HG02970 (cell line): ENCODE data around the gene CACNG3.
"Not testable (repeated sequence)": the region's sequence is repeated elsewhere in the genome, so short reads cannot be mapped to it uniquely, and the experiment has no call there.

Experiments
- ATAC-seq: cut with Tn5 transposase; IDR thresholded peaks from one replicate; pipeline ENCODE4 v1.9.1; 2021; ENCODE audit warnings: mild to moderate bottlenecking, moderate library complexity, moderate number of reproducible peaks; ENCODE audit not compliant: unreplicated experiment, low FRiP score

Gene CACNG3

DNA sequence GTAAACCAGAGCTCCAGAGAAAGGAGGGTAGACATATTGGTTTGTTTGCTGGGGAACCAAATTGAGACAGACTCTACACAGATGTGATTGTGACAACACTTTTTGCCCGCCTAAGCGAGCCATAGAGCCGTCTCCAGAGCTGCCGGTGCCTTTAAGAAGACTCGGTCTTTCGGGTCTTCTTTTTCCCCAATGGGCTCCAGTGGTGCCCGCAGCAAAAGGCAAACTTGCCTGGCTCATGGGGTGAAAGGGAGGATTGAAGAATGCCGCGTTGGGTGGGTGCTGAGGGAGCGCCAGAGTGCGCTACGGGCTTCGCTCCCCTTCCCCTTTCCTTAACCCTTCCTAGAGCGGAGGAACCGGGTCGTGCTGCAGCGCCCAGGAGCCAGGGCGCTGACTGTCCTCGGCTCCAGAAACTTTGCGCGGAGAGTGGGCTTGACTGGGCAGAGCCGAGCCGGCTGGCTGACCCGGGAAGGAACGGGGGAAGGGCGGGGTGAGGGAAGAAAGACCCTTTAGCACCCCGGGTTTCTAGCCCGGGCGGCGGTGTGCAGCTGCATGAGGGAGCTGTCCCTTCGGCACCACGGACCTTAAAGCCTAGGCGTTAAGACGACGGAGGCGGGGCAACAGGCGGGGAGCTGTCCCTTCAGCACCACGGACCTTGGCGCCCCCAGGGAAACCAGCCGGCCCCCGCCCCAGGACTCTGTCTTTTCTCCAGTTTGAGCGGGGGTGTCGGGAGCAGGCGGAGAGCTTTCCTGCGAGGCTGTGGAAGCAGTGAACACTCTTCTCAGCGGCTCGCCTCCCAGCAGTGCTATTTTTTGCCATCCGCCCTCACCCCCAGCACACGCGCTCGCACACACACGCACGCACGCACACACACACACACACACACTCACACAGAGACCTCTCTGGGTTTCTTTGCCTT, at the start of gene CACNG3:
CACNG3 (plus strand) TSS at position 880 of the 916 bp plus-strand sequence. CDS start 420 bp downstream, outside the sequence.
- no peak for ATAC-seq

DNA sequence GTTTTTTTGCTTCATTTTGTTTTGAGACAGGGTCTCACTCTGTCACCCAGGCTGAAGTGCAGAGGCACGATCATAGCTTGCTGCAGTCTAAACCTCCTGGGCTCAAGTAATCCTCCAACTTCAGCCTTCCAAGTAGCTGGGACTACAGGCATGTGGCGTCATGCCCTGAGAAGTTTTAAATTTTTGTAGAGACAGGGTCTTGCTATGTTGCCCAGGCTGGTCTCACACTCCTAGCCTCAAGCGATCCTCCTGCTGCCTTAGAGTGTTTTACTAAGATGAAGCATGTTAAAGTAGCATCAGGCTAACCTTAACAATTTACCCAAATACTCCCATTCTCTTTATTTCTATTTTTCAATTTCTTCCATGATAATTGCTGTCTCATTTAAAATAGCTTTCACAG, 49.2 kb upstream of the CACNG3 start:
- ATAC-seq, result no peak

GRCh38 chr16:24208710-24209109, 47.4 kb upstream of the CACNG3 start:
- no peak for ATAC-seq

- no peak for ATAC-seq
Observed at GRCh38 chr16:24214992-24215391, 41.1 kb upstream of the CACNG3 start.

DNA sequence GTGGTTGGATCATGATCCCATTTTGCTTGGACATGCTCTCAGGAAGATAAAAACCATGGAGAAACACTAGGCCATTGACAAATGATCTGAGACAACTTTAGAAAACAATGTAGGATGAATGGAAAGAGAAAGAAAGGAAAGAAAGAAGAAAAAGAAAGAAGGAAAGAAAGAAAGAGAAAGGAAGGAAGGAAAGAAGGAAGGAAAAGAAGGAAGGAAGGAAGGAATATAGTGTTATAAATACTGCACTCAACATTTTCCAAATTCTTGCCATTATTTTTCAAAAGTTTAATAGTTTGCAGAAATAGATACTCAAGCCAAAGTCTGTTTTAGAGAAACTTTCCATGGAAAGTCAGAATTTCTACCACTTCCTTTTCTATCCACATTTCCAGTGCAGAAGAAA, 39.2 kb upstream of the CACNG3 start:
- no peak for ATAC-seq

DNA sequence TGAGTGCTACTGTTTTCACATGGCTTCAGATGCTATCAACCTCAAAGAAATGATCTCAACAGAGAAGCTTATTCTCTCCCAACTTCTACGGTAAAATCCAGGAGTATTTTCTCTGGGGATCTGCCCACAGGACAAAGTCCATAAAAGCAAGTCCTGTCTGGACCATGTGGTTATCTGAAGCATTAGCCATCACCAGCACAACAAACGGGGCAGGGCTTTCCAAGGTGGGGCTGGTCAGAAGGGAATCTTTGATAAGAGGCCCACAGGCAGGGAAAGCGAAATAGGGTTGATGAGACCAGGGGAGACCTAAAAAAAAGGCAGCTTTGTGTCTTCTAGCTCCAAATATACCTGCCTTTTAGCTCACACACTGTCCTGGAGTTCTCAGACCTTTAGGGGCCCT, 38.7 kb upstream of the CACNG3 start:
- no peak for ATAC-seq

DNA sequence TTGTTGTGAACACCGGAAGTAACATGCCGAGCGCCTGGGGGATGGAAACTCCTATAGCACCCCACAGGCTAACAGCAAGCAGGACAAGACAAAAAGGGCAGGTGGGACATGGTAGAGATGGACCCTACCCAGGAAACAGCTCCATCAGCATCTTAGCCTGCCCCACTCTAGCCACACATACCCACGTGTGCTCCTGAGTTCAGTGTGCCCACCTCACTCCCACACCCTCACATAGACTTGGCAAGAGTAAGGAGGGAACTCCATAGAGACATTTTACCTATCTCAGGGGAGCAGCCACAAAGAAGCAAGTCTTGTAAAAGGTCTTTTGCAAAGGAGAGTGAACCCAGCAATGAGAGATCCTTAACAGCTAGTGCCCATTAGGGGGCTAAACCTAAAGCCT, 37.8 kb upstream of the CACNG3 start:
- no peak for ATAC-seq

GRCh38 chr16:24221219-24221618, 34.9 kb upstream of the CACNG3 start:
- ATAC-seq, result no peak

DNA sequence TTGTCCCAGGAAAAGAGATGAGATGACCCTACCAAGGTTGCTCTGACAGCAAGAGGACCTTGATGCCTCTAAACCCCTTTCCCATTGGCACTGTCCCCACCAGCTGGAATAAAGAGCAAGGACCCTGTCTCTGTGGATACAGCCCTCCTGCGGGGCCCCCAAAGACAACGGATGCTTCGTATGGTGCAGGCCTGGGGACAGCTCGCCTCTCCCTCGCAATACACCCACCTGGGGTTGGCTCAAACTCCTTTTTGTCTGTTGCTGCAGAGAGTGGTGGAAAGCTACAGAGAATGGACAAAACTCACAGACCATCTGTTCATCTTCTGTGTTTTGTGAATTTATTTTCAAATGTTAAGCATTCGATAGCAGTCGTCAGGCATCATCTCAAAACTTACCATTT, 27.6 kb upstream of the CACNG3 start:
- ATAC-seq, result no peak

DNA sequence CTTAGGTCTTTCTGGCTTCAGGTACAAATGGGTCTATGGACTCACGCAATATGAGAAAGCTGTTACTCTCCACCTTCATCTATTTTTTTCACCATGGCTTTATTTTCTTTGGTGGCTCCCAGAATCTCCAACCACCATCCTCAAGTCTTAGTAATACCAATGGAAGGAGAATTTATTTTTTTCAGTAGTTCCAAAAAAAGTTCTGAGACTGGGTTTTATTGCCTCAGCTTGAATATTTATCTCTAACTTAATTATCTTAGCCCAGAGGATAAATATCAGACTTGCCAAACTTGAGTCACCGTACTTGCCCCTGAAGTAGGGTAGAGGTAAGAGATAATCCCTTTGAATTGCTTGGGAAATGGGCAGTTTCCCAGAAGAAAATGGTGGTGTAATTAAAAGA, 23.2 kb upstream of the CACNG3 start:
- ATAC-seq, result no peak

GRCh38 chr16:24234737-24235136, 21.4 kb upstream of the CACNG3 start:
- no peak for ATAC-seq

DNA sequence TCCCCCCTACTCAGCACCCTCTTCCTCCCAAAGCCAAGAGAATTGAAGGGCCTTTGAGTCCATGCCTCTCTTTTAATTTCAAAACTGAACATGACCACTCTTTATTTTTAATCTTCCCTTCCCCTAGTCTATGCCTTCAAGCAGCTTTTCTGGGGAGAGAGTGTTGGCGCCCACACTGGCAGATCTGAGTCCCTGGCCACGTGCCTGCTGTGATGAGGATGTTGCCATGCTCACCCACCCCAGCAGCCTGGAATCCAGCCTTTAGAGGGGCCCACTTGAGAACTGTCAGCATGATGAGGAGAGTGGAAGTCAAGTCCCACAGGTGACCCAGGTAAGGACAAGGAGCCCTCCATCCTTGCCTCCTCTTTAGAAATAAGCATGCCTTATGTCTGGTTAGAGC, 20.3 kb upstream of the CACNG3 start:
- no peak for ATAC-seq

GRCh38 chr16:24238846-24239245, 17.3 kb upstream of the CACNG3 start:
- not testable (repeated sequence) for ATAC-seq

DNA sequence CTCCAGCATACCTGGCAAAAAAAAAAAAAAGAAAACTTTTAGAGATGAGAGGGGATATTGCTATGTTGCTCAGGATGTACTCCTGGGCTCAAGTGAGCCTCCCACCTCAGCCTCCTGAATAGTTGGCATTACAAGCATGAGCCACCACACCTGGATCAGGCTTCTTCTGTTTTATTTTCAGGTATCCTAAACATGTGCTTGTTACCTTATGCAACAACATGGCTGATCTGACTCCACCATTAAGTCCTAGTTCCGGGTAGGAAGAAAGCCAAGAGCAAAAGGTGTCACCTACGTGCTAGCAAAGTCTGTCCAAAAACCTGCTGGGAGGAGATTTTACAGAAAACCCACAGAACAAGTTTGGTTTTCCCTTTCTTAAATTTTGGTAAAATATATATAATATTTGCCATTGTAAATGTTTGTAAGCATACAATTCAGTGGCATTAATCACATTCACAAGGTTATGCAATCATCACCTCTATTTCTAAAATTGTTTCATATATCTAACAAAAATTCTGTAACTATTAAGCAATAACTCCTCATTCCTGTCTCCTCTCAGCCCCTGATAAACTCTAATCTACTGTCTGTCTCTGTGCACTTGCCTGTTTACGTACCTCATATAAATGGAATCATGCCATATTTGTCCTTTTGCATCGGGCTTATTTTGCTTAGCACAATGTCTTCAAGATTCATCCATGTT, 9.1 kb upstream of the CACNG3 start:
- no peak for ATAC-seq

DNA sequence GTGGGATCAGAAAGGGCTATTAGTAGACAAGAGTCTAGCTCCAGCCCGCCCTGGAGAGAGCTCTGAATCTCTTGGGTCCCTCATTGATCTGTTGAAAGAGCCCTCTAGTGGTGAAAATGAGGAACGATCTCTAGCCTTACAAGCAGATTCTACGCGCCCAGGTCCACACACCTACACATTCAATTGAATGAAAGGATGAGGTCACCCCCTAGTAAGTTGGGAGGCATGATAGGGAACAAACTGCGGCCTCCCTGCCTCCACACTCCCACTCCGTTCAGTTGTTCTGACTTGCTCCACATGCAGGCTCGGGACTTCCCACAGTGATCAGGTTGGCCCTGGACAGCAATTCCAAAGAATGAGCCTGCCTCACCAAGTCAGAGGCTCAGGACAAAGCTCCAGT, 2.9 kb upstream of the CACNG3 start:
- no peak for ATAC-seq

GRCh38 chr16:24257958-24258357, 1.8 kb downstream of the CACNG3 start:
- no peak for ATAC-seq

- no peak for ATAC-seq
Observed at GRCh38 chr16:24258791-24259190, 2.7 kb downstream of the CACNG3 start.

- ATAC-seq, result no peak
Observed at GRCh38 chr16:24262816-24263215, 6.7 kb downstream of the CACNG3 start.

DNA sequence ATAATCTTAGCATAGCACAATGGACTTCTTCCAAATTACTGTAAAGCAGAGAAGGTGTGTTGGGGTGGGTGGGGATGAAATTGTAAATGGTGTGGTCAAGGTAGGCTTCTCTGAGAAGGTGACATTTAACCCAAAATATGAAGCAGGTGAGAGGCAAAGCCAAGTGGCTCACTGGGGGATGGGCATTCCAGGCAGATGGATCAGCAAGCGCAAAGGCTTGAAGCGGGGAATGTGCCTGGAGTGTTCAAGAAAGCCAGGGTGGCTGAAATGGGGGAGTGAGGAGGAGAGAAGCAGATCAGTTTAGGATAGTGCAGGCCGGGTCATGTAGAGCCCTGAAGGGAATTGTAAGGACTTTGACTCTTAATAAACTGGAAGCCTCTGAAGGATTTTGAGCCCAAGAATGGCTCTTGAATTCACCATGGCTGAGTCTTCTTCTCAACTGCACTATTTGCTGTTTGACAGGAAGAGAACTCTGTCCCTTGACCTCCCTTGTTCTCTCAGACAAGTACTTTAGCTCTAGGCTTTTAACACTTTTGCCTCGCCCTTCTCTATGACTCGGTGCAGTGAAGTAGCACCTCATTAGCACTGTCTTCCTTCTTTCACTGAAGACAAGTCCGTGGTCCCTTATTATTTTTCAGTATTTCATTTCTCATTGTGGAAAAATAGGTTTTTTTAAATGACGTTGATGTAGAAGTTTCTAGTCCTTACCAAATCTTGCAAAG, 14.7 kb downstream of the CACNG3 start:
- ATAC-seq, result no peak

DNA sequence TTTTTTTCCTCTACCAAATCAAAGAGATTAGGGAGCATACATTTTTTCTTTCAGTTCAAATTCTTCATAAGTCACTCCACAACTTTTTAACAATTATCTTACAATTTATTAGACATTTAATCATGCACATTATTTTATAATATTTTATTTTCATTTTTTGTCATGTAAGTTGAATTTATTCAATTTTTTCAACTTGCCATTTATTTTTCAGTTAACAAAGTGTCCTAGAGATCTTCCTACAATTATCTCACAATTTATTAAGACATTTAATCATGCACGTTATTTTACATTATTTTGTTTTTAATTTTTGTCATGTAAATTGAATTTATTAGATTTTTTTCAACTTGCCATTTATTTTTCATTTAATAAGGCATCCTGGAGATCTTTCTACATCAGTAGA, 16.2 kb downstream of the CACNG3 start:
- no peak for ATAC-seq

DNA sequence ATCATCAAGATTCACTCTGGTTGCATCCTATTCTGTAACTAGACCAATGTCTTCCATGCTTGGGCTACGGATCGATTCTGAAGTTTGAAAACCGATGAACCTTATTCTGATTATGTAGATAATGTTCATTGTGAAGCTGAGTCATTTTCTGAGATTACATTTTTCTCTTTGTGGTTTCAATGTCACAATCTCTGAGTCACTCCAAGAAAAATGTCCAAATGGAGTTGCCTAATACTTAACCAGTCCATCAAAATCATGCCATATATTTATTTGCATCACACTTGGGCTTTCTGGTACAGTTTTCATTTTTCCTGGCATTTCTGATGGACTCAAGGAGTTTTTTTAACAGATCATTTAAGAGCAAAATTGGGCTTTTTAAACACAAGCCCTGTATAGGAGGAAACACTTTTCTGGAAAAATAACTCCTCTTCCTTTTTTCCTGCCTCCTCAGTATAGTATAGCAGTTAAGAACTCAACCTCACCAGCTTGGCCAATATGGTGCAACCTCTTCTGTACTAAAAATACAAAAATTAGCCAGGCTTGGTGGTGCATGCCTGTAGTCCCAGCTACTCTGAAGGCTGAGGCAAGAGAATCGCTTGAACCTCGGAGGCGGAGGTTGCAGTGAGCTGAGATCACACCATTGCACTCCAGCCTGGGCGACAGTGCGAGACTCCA, 17.5 kb downstream of the CACNG3 start:
- ATAC-seq, result no peak
